Endothelial cell of umbilical vein (primary cell): Measurements from ENCODE around the gene CKAP5.

ENCODE experiments used
- CTCF ChIP-seq, 2 donors: IDR thresholded peaks; 1 replicate in 1 of 2; 2 replicates in 1 of 2; pipeline ENCODE4 v1.5.1; 2011; ENCODE audit warnings: low read length in 2 of 2, mild to moderate bottlenecking in 2 of 2, moderate library complexity in 2 of 2, control low read depth in 1 of 2, inconsistent platforms in 1 of 2, low read depth in 1 of 2; ENCODE audit not compliant: insufficient read depth in 1 of 2; ENCODE audit errors: extremely low read depth in 1 of 2
- EZH2 ChIP-seq: IDR thresholded peaks from 2 replicates; pipeline ENCODE4 v1.6.1; 2012; ENCODE audit warnings: borderline replicate concordance, low read depth, mild to moderate bottlenecking, moderate library complexity, low read length, inconsistent platforms; ENCODE audit not compliant: severe bottlenecking
- GATA2 ChIP-seq: IDR thresholded peaks from 2 replicates; pipeline ENCODE4 v1.7.0; 2011; ENCODE audit warnings: low read depth, mild to moderate bottlenecking, moderate library complexity, mixed read lengths, low read length; ENCODE audit not compliant: insufficient read length, insufficient read depth
- MAX ChIP-seq: IDR thresholded peaks from 2 replicates; pipeline ENCODE4 v1.6.1; 2011; ENCODE audit not compliant: insufficient read depth, insufficient read length
- MYC ChIP-seq: IDR thresholded peaks from one replicate; pipeline ENCODE4 v1.6.1; 2011; ENCODE audit warnings: mild to moderate bottlenecking, low read depth, low read length
- POLR2A ChIP-seq: IDR thresholded peaks from 2 replicates; pipeline ENCODE4 v1.6.1; 2012; ENCODE audit warnings: low read depth, mild to moderate bottlenecking, control low read depth, low read length
- POLR2AphosphoS5 ChIP-seq: IDR thresholded peaks from 2 replicates; pipeline ENCODE4 v1.6.1; 2012; ENCODE audit warnings: low read depth, mild to moderate bottlenecking, control low read depth, low read length, moderate library complexity; ENCODE audit not compliant: insufficient read depth

- no peak for TF ChIP-seq CTCF (IDR thresholded peaks at IDR 0.05; ENCODE audit: extremely low read depth in 1 of 2, insufficient read depth in 1 of 2, low read depth in 1 of 2, low read length in 2 of 2)
- TF ChIP-seq POLR2A: no peak
- TF ChIP-seq EZH2: no peak
- TF ChIP-seq GATA2: no peak
- TF ChIP-seq MAX: no peak
- no peak for TF ChIP-seq MYC
- TF ChIP-seq POLR2AphosphoS5: no peak
Measured at GRCh38 chr11:46728659-46729040, 117.4 kb downstream of the CKAP5 start.
